AG04450 (cell line): Measurements from ENCODE around the gene TMED6. TPM values are rescaled to one million over a fixed set of nuclear protein-coding genes. Genes with fewer than 3 reads are reported as not detected.

Experiments used
- CTCF ChIA-PET: fragments of 300-600, 350-600 bp; formaldehyde crosslinking; extraction: SDS; loops from one replicate; lab custom pipeline; 2022; ENCODE audit warnings: antibody characterized with exemption, inconsistent platforms; lab: Charles Lee
- POLR2A ChIA-PET: fragments of 350-600 bp; formaldehyde crosslinking; extraction: SDS; loops from one replicate; lab custom pipeline; 2021; ENCODE audit warnings: antibody characterized with exemption, inconsistent platforms; lab: Yijun Ruan, JAX
- DNase-seq: peaks from one replicate; pipeline ENCODE4 v3.0.0-alpha.2; 2011; ENCODE audit warnings: low read depth, low spot score
- H3K27ac ChIP-seq: one replicate; pipeline ENCODE4 v1.5.1; 2012; ENCODE audit warnings: low read depth, low read length, control low read depth
- H3K27me3 ChIP-seq: one replicate; pipeline ENCODE4 v1.6.0; 2012; ENCODE audit warnings: low read length; ENCODE audit not compliant: control insufficient read depth, insufficient read depth
- H3K4me3 ChIP-seq: 2 replicates; pipeline ENCODE4 v1.5.1; 2011; ENCODE audit warnings: mild to moderate bottlenecking, low read depth, low read length, control low read depth
- H3K9me3 ChIP-seq: 2 replicates; pipeline ENCODE4 v1.5.1; 2012; ENCODE audit warnings: low read length; ENCODE audit not compliant: control insufficient read depth, insufficient read depth
- polyA plus RNA-seq: library from polyadenylated mRNA; depleted of rRNA; stranded (reverse); fragments of >200 nt; gene quantifications from 2 replicates; pipeline ENCODE4 v1.2.3, GENCODE V29; 2011
- TF ChIP-seq, protein P1 (sequence below): IDR thresholded peaks from 2 replicates; pipeline ENCODE4 v1.5.1; 2011; ENCODE audit warnings: low read depth, low read length, control low read depth, inconsistent platforms

TMED6 gene
- polyA plus RNA-seq, 1 experiment, result not detected

DNA sequence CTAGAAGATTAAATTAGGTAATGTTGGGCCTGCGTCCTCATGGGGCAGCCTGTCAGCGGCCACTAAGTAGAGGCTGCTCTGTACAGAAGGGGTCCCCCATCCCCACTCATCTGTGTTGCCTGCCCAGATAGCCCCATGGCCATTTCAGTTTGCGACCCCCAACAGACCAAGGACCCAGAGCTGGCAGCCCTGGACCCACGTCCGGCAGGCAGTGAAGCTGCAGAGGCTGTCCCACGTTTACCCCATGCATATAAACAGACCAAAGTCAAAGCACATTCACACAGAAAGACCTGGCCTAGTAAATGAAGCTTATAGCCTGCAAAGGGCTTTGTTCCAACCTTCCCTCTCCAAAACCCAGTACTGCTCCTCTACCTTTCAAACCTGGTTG is 25.8 kb downstream of the TMED6 start:
- POLR2A ChIA-PET, result interaction anchor here (1.0 kb wide), 1 partner anchor 14 kb away, joined by 4 read pairs; no protein-coding TSS in a partner anchor
- no peak overlapping the region for H3K4me3 ChIP-seq
- no peak for DNase-seq
- no peaks in the 10 kb centered on the region for H3K27me3 ChIP-seq
- CTCF ChIA-PET, result interaction anchor here (1.2 to 1.8 kb wide), 3 partner anchors 14 to 175 kb away, joined by 4 to 10 read pairs (median 6); no protein-coding TSS in a partner anchor
- H3K27ac ChIP-seq, result no peak overlapping the region
- TF ChIP-seq, protein P1, sequence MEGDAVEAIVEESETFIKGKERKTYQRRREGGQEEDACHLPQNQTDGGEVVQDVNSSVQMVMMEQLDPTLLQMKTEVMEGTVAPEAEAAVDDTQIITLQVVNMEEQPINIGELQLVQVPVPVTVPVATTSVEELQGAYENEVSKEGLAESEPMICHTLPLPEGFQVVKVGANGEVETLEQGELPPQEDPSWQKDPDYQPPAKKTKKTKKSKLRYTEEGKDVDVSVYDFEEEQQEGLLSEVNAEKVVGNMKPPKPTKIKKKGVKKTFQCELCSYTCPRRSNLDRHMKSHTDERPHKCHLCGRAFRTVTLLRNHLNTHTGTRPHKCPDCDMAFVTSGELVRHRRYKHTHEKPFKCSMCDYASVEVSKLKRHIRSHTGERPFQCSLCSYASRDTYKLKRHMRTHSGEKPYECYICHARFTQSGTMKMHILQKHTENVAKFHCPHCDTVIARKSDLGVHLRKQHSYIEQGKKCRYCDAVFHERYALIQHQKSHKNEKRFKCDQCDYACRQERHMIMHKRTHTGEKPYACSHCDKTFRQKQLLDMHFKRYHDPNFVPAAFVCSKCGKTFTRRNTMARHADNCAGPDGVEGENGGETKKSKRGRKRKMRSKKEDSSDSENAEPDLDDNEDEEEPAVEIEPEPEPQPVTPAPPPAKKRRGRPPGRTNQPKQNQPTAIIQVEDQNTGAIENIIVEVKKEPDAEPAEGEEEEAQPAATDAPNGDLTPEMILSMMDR, result no peak
- no peaks in the 10 kb centered on the region for H3K9me3 ChIP-seq

- DNase-seq, result no peak
- TF ChIP-seq, protein P1, result no peak
- POLR2A ChIA-PET, result interaction anchor here (0.6 kb wide), 1 partner anchor 494 kb away, joined by 3 read pairs; no protein-coding TSS in a partner anchor
- CTCF ChIA-PET, result interaction anchor here (0.6 kb wide), 1 partner anchor 330 kb away, joined by 5 read pairs; no protein-coding TSS in a partner anchor
- Histone ChIP-seq H3K27me3 (no peaks in the 10 kb centered on the region), H3K27ac (no peak overlapping the region), H3K9me3 (no peaks in the 10 kb centered on the region), H3K4me3 (no peak overlapping the region)
These were observed 26.9 kb downstream of the TMED6 start for GRCh38 chr16:69324585-69325253.

DNA sequence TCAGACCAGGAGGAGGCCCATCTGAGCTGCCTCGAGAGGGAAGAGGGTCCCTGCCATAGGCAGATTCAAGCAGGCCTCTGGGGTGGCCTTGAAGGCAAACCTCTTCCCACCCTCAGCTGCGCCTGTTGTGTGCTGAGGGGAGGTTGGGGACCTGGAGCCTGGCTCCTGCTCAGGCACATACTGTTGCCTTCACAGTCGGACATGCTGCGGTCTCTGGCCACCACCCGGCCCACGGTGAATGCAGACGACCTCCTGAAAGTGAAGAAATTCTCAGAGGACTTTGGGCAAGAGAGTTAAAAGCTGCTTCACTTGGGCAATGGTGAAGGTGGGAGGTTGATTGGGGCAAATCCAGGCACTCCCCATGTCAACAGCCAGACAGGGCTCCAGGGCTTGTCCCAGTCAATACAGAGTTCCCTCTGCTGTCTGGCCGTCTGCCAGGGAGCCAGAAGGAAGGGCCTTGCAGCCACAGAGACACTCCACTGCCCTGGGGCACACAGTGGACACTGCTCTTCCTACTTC is 27.5 kb downstream of the TMED6 start:
- Histone ChIP-seq H3K4me3 (no peak overlapping the region), H3K27me3 (no peaks in the 10 kb centered on the region), H3K27ac (peak overlapping the region; percentile 11), H3K9me3 (no peaks in the 10 kb centered on the region)
- CTCF ChIA-PET, result interaction anchor here (0.9 kb wide), 1 partner anchor 14 kb away, joined by 3 read pairs; no protein-coding TSS in a partner anchor
- TF ChIP-seq, protein P1, result no peak
- DNase-seq, result no peak
- POLR2A ChIA-PET, result interaction anchor here (0.7 kb wide), 1 partner anchor 320 kb away, joined by 5 read pairs; no protein-coding TSS in a partner anchor

- Histone ChIP-seq H3K9me3 (no peaks in the 10 kb centered on the region; the same call in 1 of the 2 replicates), H3K4me3 (no peak overlapping the region), H3K27ac (no peak overlapping the region), H3K27me3 (no peaks in the 10 kb centered on the region)
- ChIA-PET CTCF (interaction anchor here (0.9 kb wide), 1 partner anchor 13 kb away, joined by 3 read pairs; no protein-coding TSS in a partner anchor), POLR2A (no interaction called here)
- no peak for DNase-seq
- TF ChIP-seq, protein P1, result no peak
These were observed 28.2 kb downstream of the TMED6 start for GRCh38 chr16:69323415-69323814.

- Histone ChIP-seq H3K27me3 (no peaks in the 10 kb centered on the region), H3K9me3 (no peaks in the 10 kb centered on the region; the same call in 1 of the 2 replicates), H3K27ac (no peak overlapping the region), H3K4me3 (no peak overlapping the region)
- DNase-seq, result no peak
- ChIA-PET CTCF (no interaction called here), POLR2A (no interaction called here)
- TF ChIP-seq, protein P1, result no peak
These were observed 29.2 kb downstream of the TMED6 start for GRCh38 chr16:69322343-69322742.
